Neural progenitor cell (in vitro differentiated cells): Measurements from ENCODE around the gene SCYGR3. TPM values are rescaled to one million over a fixed set of nuclear protein-coding genes. Genes with fewer than 3 reads are reported as not detected.

ENCODE experiments used
- DNase-seq: peaks from one replicate; pipeline ENCODE4 v3.0.0-alpha.2; 2016; ENCODE audit warnings: low spot score
- H2AFZ ChIP-seq: fragments of 200-600 bp; sonication (generic); replicated peaks from 2 replicates; pipeline ENCODE4 v1.6.1; 2016; ENCODE audit warnings: antibody characterized with exemption
- H3F3A ChIP-seq: fragments of 200-600 bp; sonication (generic); 2 replicates; pipeline ENCODE4 v1.6.1; 2016; ENCODE audit warnings: antibody characterized with exemption, low read depth
- H3K27ac ChIP-seq: fragments of 200-600 bp; sonication (generic); 2 replicates; pipeline ENCODE4 v1.5.1; 2016; ENCODE audit warnings: mild to moderate bottlenecking
- H3K27me3 ChIP-seq: fragments of 200-600 bp; sonication (generic); 2 replicates; pipeline ENCODE4 v1.6.1; 2016; ENCODE audit warnings: mild to moderate bottlenecking, moderate library complexity
- H3K36me3 ChIP-seq: fragments of 200-600 bp; sonication (generic); 2 replicates; pipeline ENCODE4 v1.5.1; 2016
- H3K4me1 ChIP-seq: fragments of 200-600 bp; sonication (generic); 2 replicates; pipeline ENCODE4 v1.6.1; 2016; ENCODE audit warnings: mixed run types
- H3K4me2 ChIP-seq: fragments of 200-600 bp; sonication (generic); 2 replicates; pipeline ENCODE4 v1.6.1; 2016
- H3K4me3 ChIP-seq: fragments of 200-600 bp; sonication (generic); 2 replicates; pipeline ENCODE4 v1.5.1; 2016
- H3K79me2 ChIP-seq: fragments of 200-600 bp; sonication (generic); 2 replicates; pipeline ENCODE4 v1.6.1; 2016; ENCODE audit warnings: low read depth
- H3K9ac ChIP-seq: fragments of 200-600 bp; sonication (generic); 2 replicates; pipeline ENCODE4 v1.6.1; 2016
- H3K9me3 ChIP-seq: fragments of 200-600 bp; sonication (generic); 2 replicates; pipeline ENCODE4 v1.5.1; 2016; ENCODE audit warnings: low read depth
- H4K20me1 ChIP-seq: fragments of 200-600 bp; sonication (generic); 2 replicates; pipeline ENCODE4 v1.6.1; 2016; ENCODE audit warnings: low read depth
- H3K27ac Mint-ChIP-seq: 3 replicates; pipeline ENCODE4 v1.8.0; 2021; ENCODE audit warnings: mixed read lengths
- H3K27me3 Mint-ChIP-seq: 2 replicates; pipeline ENCODE4 v1.8.0; 2022; ENCODE audit warnings: low read depth, mild to moderate bottlenecking, inconsistent platforms, moderate library complexity, mixed read lengths; ENCODE audit not compliant: insufficient read depth
- H3K36me3 Mint-ChIP-seq: 3 replicates; pipeline ENCODE4 v1.8.0; 2021; ENCODE audit warnings: mixed read lengths
- H3K4me1 Mint-ChIP-seq: 3 replicates; pipeline ENCODE4 v1.8.0; 2021; ENCODE audit warnings: mixed read lengths
- H3K4me3 Mint-ChIP-seq: 3 replicates; pipeline ENCODE4 v1.8.0; 2021; ENCODE audit warnings: mild to moderate bottlenecking, moderate library complexity, mixed read lengths
- H3K9me3 Mint-ChIP-seq: 3 replicates; pipeline ENCODE4 v1.8.0; 2020; ENCODE audit warnings: mixed read lengths
- CTCF ChIP-seq: fragments of 200-600 bp; sonication (generic); IDR thresholded peaks from 2 replicates; pipeline ENCODE4 v1.5.1; 2017; ENCODE audit warnings: antibody characterized with exemption, mild to moderate bottlenecking
- EZH2 ChIP-seq: fragments of 200-600 bp; sonication (generic); IDR thresholded peaks from 2 replicates; pipeline ENCODE4 v1.6.1; 2017; ENCODE audit warnings: antibody characterized with exemption, mild to moderate bottlenecking, moderate library complexity
- EZH2phosphoT487 ChIP-seq: fragments of 200-600 bp; sonication (generic); IDR thresholded peaks from 2 replicates; pipeline ENCODE4 v1.6.1; 2017; ENCODE audit warnings: antibody characterized with exemption
- total RNA-seq: library from RNA; depleted of rRNA; stranded (reverse); fragments of >200 nt; gene quantifications from 2 replicates; pipeline ENCODE4 v1.2.3, GENCODE V29; 2015; ENCODE audit warnings: low replicate concordance

SCYGR3 gene
- total RNA-seq, 1 donor from 2014 or later, result not detected

GRCh38 chr2:227615906-227616305 is 1.3 kb upstream of the SCYGR3 start:
- no peaks in the 10 kb centered on the region for H3K27me3 ChIP-seq
- H4K20me1 ChIP-seq, result no peaks in the 10 kb centered on the region
- Mint-ChIP-seq H3K27ac (no peak overlapping the region), H3K4me1 (peaks cover 2% of the 10 kb centered on the region), H3K4me3 (no peak overlapping the region), H3K36me3 (no peaks in the 10 kb centered on the region), H3K9me3 (no peaks in the 10 kb centered on the region), H3K27me3 (peaks cover 2% of the 10 kb centered on the region)
- no peak for DNase-seq
- no peak overlapping the region for H3K4me3 ChIP-seq
- H3K4me1 ChIP-seq, result no peaks in the 10 kb centered on the region
- H3K4me2 ChIP-seq, result no peak overlapping the region
- H3K79me2 ChIP-seq, result no peaks in the 10 kb centered on the region
- H3K9me3 ChIP-seq, result no peaks in the 10 kb centered on the region
- no peaks in the 10 kb centered on the region for H3F3A ChIP-seq
- H3K27ac ChIP-seq, result no peak overlapping the region
- H3K9ac ChIP-seq, result no peak overlapping the region
- TF ChIP-seq EZH2 (no peak), CTCF (no peak), EZH2phosphoT487 (no peak)
- no peak overlapping the region for H2AFZ ChIP-seq
- no peaks in the 10 kb centered on the region for H3K36me3 ChIP-seq

GRCh38 chr2:227615181-227615580 is 541 bp upstream of the SCYGR3 start:
- Mint-ChIP-seq H3K4me3 (no peak overlapping the region), H3K27me3 (peaks cover 2% of the 10 kb centered on the region), H3K9me3 (no peaks in the 10 kb centered on the region), H3K4me1 (peaks cover under 1% of the 10 kb centered on the region), H3K36me3 (no peaks in the 10 kb centered on the region), H3K27ac (no peak overlapping the region)
- H3K9me3 ChIP-seq, result no peaks in the 10 kb centered on the region
- no peaks in the 10 kb centered on the region for H3K4me1 ChIP-seq
- no peak overlapping the region for H3K27ac ChIP-seq
- H4K20me1 ChIP-seq, result no peaks in the 10 kb centered on the region
- H3F3A ChIP-seq, result no peaks in the 10 kb centered on the region
- no peak overlapping the region for H3K4me2 ChIP-seq
- H3K4me3 ChIP-seq, result no peak overlapping the region
- H3K9ac ChIP-seq, result no peak overlapping the region
- H3K27me3 ChIP-seq, result no peaks in the 10 kb centered on the region
- no peaks in the 10 kb centered on the region for H3K36me3 ChIP-seq
- TF ChIP-seq EZH2phosphoT487, result no peak
- no peak overlapping the region for H2AFZ ChIP-seq
- DNase-seq, result no peak
- no peaks in the 10 kb centered on the region for H3K79me2 ChIP-seq

- Histone ChIP-seq H3K9me3 (no peaks in the 10 kb centered on the region), H4K20me1 (no peaks in the 10 kb centered on the region), H3K4me1 (no peaks in the 10 kb centered on the region), H3K36me3 (no peaks in the 10 kb centered on the region), H3F3A (no peaks in the 10 kb centered on the region), H3K9ac (no peak overlapping the region), H2AFZ (no peak overlapping the region), H3K27me3 (no peaks in the 10 kb centered on the region), H3K4me3 (no peak overlapping the region), H3K4me2 (no peak overlapping the region), H3K27ac (no peak overlapping the region), H3K79me2 (no peaks in the 10 kb centered on the region)
- Mint-ChIP-seq H3K27me3 (peaks cover 2% of the 10 kb centered on the region), H3K9me3 (no peaks in the 10 kb centered on the region), H3K4me1 (no peaks in the 10 kb centered on the region), H3K36me3 (no peaks in the 10 kb centered on the region), H3K27ac (no peak overlapping the region), H3K4me3 (no peak overlapping the region)
- TF ChIP-seq CTCF (no peak), EZH2phosphoT487 (no peak), EZH2 (no peak)
- no peak for DNase-seq
Observed at GRCh38 chr2:227614246-227614645, 394 bp downstream of the SCYGR3 start.

GRCh38 chr2:227613272-227613660 is 1.4 kb downstream of the SCYGR3 start:
- H3K9ac ChIP-seq, result no peak overlapping the region
- H2AFZ ChIP-seq, result no peak overlapping the region
- DNase-seq, result no peak
- Mint-ChIP-seq H3K27me3 (peaks cover 2% of the 10 kb centered on the region), H3K4me3 (no peak overlapping the region), H3K27ac (no peak overlapping the region), H3K9me3 (no peaks in the 10 kb centered on the region), H3K36me3 (no peaks in the 10 kb centered on the region), H3K4me1 (no peaks in the 10 kb centered on the region)
- no peaks in the 10 kb centered on the region for H3K27me3 ChIP-seq
- H3K4me1 ChIP-seq, result no peaks in the 10 kb centered on the region
- H3K27ac ChIP-seq, result no peak overlapping the region
- no peaks in the 10 kb centered on the region for H3K36me3 ChIP-seq
- no peak overlapping the region for H3K4me3 ChIP-seq
- H3K4me2 ChIP-seq, result no peak overlapping the region
- no peak for TF ChIP-seq CTCF
- TF ChIP-seq EZH2phosphoT487, result no peak
- no peak for TF ChIP-seq EZH2
- no peaks in the 10 kb centered on the region for H3K9me3 ChIP-seq
- H3F3A ChIP-seq, result no peaks in the 10 kb centered on the region
- no peaks in the 10 kb centered on the region for H4K20me1 ChIP-seq
- no peaks in the 10 kb centered on the region for H3K79me2 ChIP-seq
